Suprapubic skin (tissue), 4 donors: ENCODE measurements around the gene JDP2. TPM values are rescaled to one million over a fixed set of nuclear protein-coding genes. Genes with fewer than 3 reads are reported as not detected.

Source experiments
- DNase-seq, 2 donors: peaks; one replicate each; pipeline ENCODE4 v3.0.0-alpha.2; 2019; ENCODE audit warnings: low spot score in 2 of 2
- H3K27ac ChIP-seq: fragments of 200-600 bp; sonication (generic); one replicate; pipeline ENCODE4 v1.5.1; 2019
- H3K27me3 ChIP-seq: fragments of 200-600 bp; sonication (generic); one replicate; pipeline ENCODE4 v1.5.1; 2019
- H3K36me3 ChIP-seq: fragments of 200-600 bp; sonication (generic); one replicate; pipeline ENCODE4 v1.5.1; 2019
- H3K4me1 ChIP-seq: fragments of 200-600 bp; sonication (generic); one replicate; pipeline ENCODE4 v1.5.1; 2019
- H3K4me3 ChIP-seq: fragments of 200-600 bp; sonication (generic); one replicate; pipeline ENCODE4 v1.5.1; 2019; ENCODE audit warnings: mild to moderate bottlenecking
- H3K9me3 ChIP-seq: fragments of 200-600 bp; sonication (generic); one replicate; pipeline ENCODE4 v1.5.1; 2019
- CTCF ChIP-seq, 2 donors: fragments of 200-600 bp in 1 of 2; fragments of 450-650 bp in 1 of 2; sonication (generic) in 1 of 2; IDR thresholded peaks; one replicate each; pipeline ENCODE4 v1.5.1; 2016 to 2019; ENCODE audit warnings: antibody characterized with exemption in 2 of 2, mild to moderate bottlenecking in 1 of 2, moderate library complexity in 1 of 2
- EP300 ChIP-seq: sonication (generic); formaldehyde crosslinking; IDR thresholded peaks from one replicate; pipeline ENCODE4 v1.6.1; 2017; ENCODE audit warnings: antibody characterized with exemption
- POLR2A ChIP-seq, 2 donors: fragments of 450-650 bp; IDR thresholded peaks; one replicate each; pipeline ENCODE4 v1.6.1; 2017; ENCODE audit warnings: antibody characterized with exemption in 2 of 2, mild to moderate bottlenecking in 2 of 2, moderate library complexity in 2 of 2
- POLR2AphosphoS5 ChIP-seq, 3 donors: sonication (generic); formaldehyde crosslinking; IDR thresholded peaks; one replicate each; pipeline ENCODE4 v1.6.1; 2017; ENCODE audit warnings: antibody characterized with exemption in 3 of 3
- WGBS: methylation state at CpG from one replicate; pipeline ENCODE4 v1.1.5; 2018; 5-methylcytosine and 5-hydroxymethylcytosine counted together
- total RNA-seq, 4 donors: library from RNA; depleted of rRNA; stranded (reverse); fragments of >200 nt; gene quantifications; one replicate each; pipeline ENCODE4 v1.1.0, GENCODE V29; 2016

The JDP2 gene
- total RNA-seq, 4 donors from 2014 or later = 36.0 to 72.7 (median 50.4) TPM

DNA sequence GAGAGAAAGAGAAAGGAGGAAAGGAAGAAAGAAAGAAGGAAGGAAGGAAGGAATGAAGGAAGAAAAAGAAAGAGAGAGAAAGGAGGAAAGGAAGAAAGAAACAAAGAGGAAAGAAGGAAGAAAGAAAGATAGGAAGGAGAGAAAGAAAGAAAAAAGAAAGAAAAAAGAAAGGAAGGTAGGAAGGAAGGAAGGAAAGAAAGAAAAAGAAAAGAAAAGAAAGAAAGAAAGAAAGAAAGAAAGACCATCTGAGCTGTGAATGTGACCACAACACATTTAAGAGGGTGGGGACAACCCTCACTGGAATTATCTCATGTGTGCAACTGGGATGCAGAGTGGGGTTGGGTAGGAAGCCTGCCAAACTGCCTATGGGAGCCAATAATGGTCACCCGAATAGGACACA, 58.5 kb downstream of the JDP2 start:
- DNase-seq = peak in 1 of 2 donors; percentile 35
- WGBS = 62% methylated on average over 1 of the region's 1 CpG
- no peak for TF ChIP-seq POLR2AphosphoS5 (IDR thresholded peaks at IDR 0.05)
- TF ChIP-seq POLR2A (IDR thresholded peaks at IDR 0.05) = no peak
- TF ChIP-seq CTCF (IDR thresholded peaks at IDR 0.05) = no peak
- TF ChIP-seq EP300 = no peak
- H3K4me1 ChIP-seq = peaks cover 2% of the 10 kb centered on the region
- H3K27ac ChIP-seq = no peak overlapping the region
- no peak overlapping the region for H3K4me3 ChIP-seq
- H3K36me3 ChIP-seq = no peaks in the 10 kb centered on the region
- no peaks in the 10 kb centered on the region for H3K27me3 ChIP-seq
- no peaks in the 10 kb centered on the region for H3K9me3 ChIP-seq

DNA sequence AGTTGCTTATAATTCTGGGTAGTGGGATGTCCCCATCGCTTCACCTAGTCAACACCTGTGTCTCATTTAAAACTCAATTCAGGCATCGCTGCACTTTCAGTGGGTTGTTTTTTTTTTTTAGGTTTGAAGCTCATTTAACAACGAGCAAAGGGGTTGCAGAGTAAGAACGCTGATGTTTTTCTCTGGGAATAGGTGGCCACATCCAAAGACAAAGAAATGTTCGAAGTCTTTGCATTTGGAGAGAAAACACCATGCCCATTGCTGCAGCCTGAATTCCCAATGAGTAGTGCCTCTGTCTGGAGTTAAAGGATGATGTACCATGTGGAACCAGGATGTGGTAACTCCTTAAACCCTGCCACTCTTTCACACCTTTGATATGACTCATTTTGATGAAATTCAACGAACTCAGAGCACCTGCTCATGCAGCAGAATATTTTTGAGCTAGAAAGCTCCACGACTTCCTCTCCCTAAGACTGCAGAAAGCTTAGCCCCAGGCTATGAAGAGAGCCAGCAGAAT, 59.4 kb downstream of the JDP2 start:
- Histone ChIP-seq H3K27ac (no peak overlapping the region), H3K4me3 (no peak overlapping the region), H3K9me3 (no peaks in the 10 kb centered on the region), H3K27me3 (no peaks in the 10 kb centered on the region), H3K36me3 (no peaks in the 10 kb centered on the region), H3K4me1 (peaks cover 2% of the 10 kb centered on the region)
- no peak for DNase-seq
- 67% methylated on average over 7 of the region's 7 CpGs for WGBS
- TF ChIP-seq EP300 (no peak), CTCF (IDR thresholded peaks at IDR 0.05) (no peak), POLR2AphosphoS5 (IDR thresholded peaks at IDR 0.05) (no peak), POLR2A (IDR thresholded peaks at IDR 0.05) (no peak)

DNA sequence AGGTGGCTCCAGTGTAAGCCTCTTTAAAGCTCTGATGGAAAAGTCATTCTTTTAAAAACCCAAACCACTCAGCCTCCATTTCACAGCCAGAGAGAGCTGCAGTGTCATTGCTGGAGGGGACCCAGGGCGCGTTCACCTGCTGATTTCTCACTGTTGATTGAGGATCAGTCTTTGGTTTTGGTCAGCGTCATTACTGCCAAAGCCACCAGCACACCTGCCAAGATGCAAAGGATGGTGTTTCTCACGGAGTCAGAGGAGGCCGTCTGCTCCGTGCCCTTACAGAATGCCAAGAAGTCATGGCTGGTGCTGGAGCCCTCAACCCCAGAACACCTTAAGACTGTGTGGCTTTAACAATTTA, 61.6 kb downstream of the JDP2 start:
- H3K36me3 ChIP-seq = no peaks in the 10 kb centered on the region
- TF ChIP-seq POLR2AphosphoS5 (IDR thresholded peaks at IDR 0.05) = no peak
- no peak for TF ChIP-seq CTCF (IDR thresholded peaks at IDR 0.05)
- TF ChIP-seq EP300 = no peak
- TF ChIP-seq POLR2A (IDR thresholded peaks at IDR 0.05) = no peak
- peaks cover 2% of the 10 kb centered on the region for H3K4me1 ChIP-seq
- no peak for DNase-seq
- 86% methylated on average over 6 of the region's 6 CpGs for WGBS
- no peaks in the 10 kb centered on the region for H3K9me3 ChIP-seq
- H3K27me3 ChIP-seq = no peaks in the 10 kb centered on the region
- no peak overlapping the region for H3K27ac ChIP-seq
- no peak overlapping the region for H3K4me3 ChIP-seq

DNA sequence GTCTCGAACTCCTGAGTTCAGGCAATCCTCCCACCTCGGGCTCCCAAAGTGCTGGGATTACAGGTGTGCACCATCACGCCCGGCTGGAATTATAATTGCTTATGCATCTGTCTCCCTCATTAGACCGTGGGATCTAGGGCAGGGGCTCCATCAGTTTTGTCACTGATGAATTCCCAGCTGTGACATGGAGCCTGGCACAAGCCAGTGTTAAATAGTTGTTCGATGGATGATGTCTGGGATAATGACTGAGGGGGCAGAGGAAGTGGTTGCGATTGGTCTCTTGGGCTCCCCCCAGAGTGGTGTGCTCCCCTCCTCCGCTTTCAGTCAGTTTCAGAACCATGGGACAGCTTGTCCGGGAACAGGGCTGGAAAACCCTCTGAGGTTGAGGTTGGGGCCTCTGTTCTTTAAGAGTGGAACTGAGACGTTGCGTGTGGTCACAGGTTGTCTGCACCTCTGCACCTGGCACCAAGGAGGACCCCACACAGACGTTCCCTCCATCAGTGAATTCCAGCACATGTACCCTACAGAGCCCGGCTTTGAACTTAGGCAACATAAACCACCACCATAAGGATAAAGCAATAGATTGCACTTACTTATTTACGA, 63.7 kb downstream of the JDP2 start:
- H3K4me3 ChIP-seq = no peak overlapping the region
- WGBS = 88% methylated on average over 13 of the region's 14 CpGs
- H3K9me3 ChIP-seq = no peaks in the 10 kb centered on the region
- H3K27ac ChIP-seq = no peak overlapping the region
- H3K4me1 ChIP-seq = peaks cover 2% of the 10 kb centered on the region
- no peak for TF ChIP-seq CTCF (IDR thresholded peaks at IDR 0.05)
- H3K27me3 ChIP-seq = no peaks in the 10 kb centered on the region
- DNase-seq = no peak
- H3K36me3 ChIP-seq = no peaks in the 10 kb centered on the region

- Histone ChIP-seq H3K27ac (no peak overlapping the region), H3K4me1 (peaks cover 2% of the 10 kb centered on the region), H3K36me3 (no peaks in the 10 kb centered on the region), H3K4me3 (no peak overlapping the region), H3K9me3 (no peaks in the 10 kb centered on the region), H3K27me3 (no peaks in the 10 kb centered on the region)
- WGBS = 89% methylated on average over 9 of the region's 9 CpGs
- TF ChIP-seq EP300 (no peak), POLR2AphosphoS5 (IDR thresholded peaks at IDR 0.05) (no peak), POLR2A (IDR thresholded peaks at IDR 0.05) (no peak), CTCF (IDR thresholded peaks at IDR 0.05) (no peak)
- no peak for DNase-seq
Measured at GRCh38 chr14:75492832-75493591, 65.2 kb downstream of the JDP2 start.
